DOHH2 (cell line): ENCODE data around the gene MEGF10.

Source experiments
- H3F3A ChIP-seq: fragments of 200-600 bp; sonication (generic), shearing (Covaris generic); 2 replicates; pipeline ENCODE4 v1.6.0; 2016; ENCODE audit warnings: antibody characterized with exemption, mild to moderate bottlenecking; ENCODE audit not compliant: control insufficient read depth, insufficient read depth
- H3K27ac ChIP-seq: fragments of 200-600 bp; sonication (generic); 2 replicates; pipeline ENCODE4 v1.5.1; 2014; ENCODE audit warnings: low read depth, mild to moderate bottlenecking, low read length, moderate library complexity
- H3K27me3 ChIP-seq: fragments of 200-600 bp; sonication (generic); 2 replicates; pipeline ENCODE4 v1.6.1; 2014; ENCODE audit warnings: mild to moderate bottlenecking, low read length, mixed read lengths; ENCODE audit not compliant: control insufficient read depth
- H3K36me3 ChIP-seq: fragments of 200-600 bp; sonication (generic); 2 replicates; pipeline ENCODE4 v1.6.1; 2014; ENCODE audit warnings: mild to moderate bottlenecking, low read length, moderate library complexity, mixed read lengths; ENCODE audit not compliant: control insufficient read depth
- H3K4me1 ChIP-seq: fragments of 200-600 bp; sonication (generic); 2 replicates; pipeline ENCODE4 v1.6.1; 2014; ENCODE audit warnings: mild to moderate bottlenecking, low read length, mixed read lengths; ENCODE audit not compliant: control insufficient read depth
- H3K4me2 ChIP-seq: fragments of 200-600 bp; sonication (generic); 2 replicates; pipeline ENCODE4 v1.6.0; 2014; ENCODE audit warnings: mild to moderate bottlenecking, low read length, moderate library complexity
- H3K4me3 ChIP-seq: fragments of 200-600 bp; sonication (generic); 2 replicates; pipeline ENCODE4 v1.5.1; 2014; ENCODE audit warnings: mild to moderate bottlenecking, low read length, mixed read lengths
- H3K79me2 ChIP-seq: fragments of 200-600 bp; sonication (generic); 2 replicates; pipeline ENCODE4 v1.6.1; 2014; ENCODE audit warnings: mild to moderate bottlenecking, low read length, mixed read lengths; ENCODE audit not compliant: control insufficient read depth
- H3K9me2 ChIP-seq: fragments of 200-600 bp; sonication (generic); replicated peaks from 2 replicates; pipeline ENCODE4 v1.6.1; 2014; ENCODE audit warnings: mild to moderate bottlenecking, low read length, mixed read lengths; ENCODE audit not compliant: control insufficient read depth
- H3K9me3 ChIP-seq: fragments of 200-600 bp; sonication (generic); 2 replicates; pipeline ENCODE4 v1.6.1; 2014; ENCODE audit warnings: antibody characterized with exemption, low read length, mixed read lengths; ENCODE audit not compliant: control insufficient read depth, insufficient read depth
- H4K20me1 ChIP-seq: fragments of 200-600 bp; sonication (generic); 2 replicates; pipeline ENCODE4 v1.6.0; 2014; ENCODE audit warnings: low read depth, mild to moderate bottlenecking, antibody characterized with exemption, low read length, moderate library complexity; ENCODE audit not compliant: control insufficient read depth, insufficient read depth
- EZH2phosphoT487 ChIP-seq: fragments of 200-600 bp; sonication (generic); IDR thresholded peaks from 2 replicates; pipeline ENCODE4 v1.6.1; 2017; ENCODE audit warnings: borderline replicate concordance, mild to moderate bottlenecking, antibody characterized with exemption, low read length, moderate library complexity, mixed read lengths
- TF ChIP-seq, protein P1 (sequence below): fragments of 200-600 bp; sonication (generic); IDR thresholded peaks from one replicate; pipeline ENCODE4 v1.5.1; 2014; ENCODE audit warnings: antibody characterized with exemption, mild to moderate bottlenecking, low read depth, low read length; ENCODE audit not compliant: poor library complexity, severe bottlenecking

MEGF10 gene

GRCh38 chr5:127451096-127451495 is 160.5 kb downstream of the MEGF10 start:
- Histone ChIP-seq H3K9me2 (no peaks in the 10 kb centered on the region), H3K27ac (no peak overlapping the region), H3K36me3 (no peaks in the 10 kb centered on the region), H3K4me1 (no peaks in the 10 kb centered on the region), H3K4me3 (no peak overlapping the region), H3F3A (no peaks in the 10 kb centered on the region), H4K20me1 (no peaks in the 10 kb centered on the region), H3K4me2 (no peak overlapping the region), H3K79me2 (no peaks in the 10 kb centered on the region), H3K27me3 (0 out of 2 replicates have a peak, but pooled peaks cover 4% of the 10 kb centered on the region), H3K9me3 (no peaks in the 10 kb centered on the region)
- no peak for TF ChIP-seq EZH2phosphoT487
- TF ChIP-seq, protein P1, sequence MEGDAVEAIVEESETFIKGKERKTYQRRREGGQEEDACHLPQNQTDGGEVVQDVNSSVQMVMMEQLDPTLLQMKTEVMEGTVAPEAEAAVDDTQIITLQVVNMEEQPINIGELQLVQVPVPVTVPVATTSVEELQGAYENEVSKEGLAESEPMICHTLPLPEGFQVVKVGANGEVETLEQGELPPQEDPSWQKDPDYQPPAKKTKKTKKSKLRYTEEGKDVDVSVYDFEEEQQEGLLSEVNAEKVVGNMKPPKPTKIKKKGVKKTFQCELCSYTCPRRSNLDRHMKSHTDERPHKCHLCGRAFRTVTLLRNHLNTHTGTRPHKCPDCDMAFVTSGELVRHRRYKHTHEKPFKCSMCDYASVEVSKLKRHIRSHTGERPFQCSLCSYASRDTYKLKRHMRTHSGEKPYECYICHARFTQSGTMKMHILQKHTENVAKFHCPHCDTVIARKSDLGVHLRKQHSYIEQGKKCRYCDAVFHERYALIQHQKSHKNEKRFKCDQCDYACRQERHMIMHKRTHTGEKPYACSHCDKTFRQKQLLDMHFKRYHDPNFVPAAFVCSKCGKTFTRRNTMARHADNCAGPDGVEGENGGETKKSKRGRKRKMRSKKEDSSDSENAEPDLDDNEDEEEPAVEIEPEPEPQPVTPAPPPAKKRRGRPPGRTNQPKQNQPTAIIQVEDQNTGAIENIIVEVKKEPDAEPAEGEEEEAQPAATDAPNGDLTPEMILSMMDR: no peak

GRCh38 chr5:127452626-127453025 is 162.0 kb downstream of the MEGF10 start:
- no peak overlapping the region for H3K27ac ChIP-seq
- no peaks in the 10 kb centered on the region for H3K4me1 ChIP-seq
- H3K79me2 ChIP-seq: no peaks in the 10 kb centered on the region
- no peaks in the 10 kb centered on the region for H3F3A ChIP-seq
- H3K9me2 ChIP-seq: no peaks in the 10 kb centered on the region
- no peak overlapping the region for H3K4me2 ChIP-seq
- no peak overlapping the region for H3K4me3 ChIP-seq
- no peaks in the 10 kb centered on the region for H4K20me1 ChIP-seq
- TF ChIP-seq, protein P1: no peak
- H3K36me3 ChIP-seq: no peaks in the 10 kb centered on the region
- 0 out of 2 replicates have a peak, but pooled peaks cover 4% of the 10 kb centered on the region for H3K27me3 ChIP-seq
- H3K9me3 ChIP-seq: no peaks in the 10 kb centered on the region

DNA sequence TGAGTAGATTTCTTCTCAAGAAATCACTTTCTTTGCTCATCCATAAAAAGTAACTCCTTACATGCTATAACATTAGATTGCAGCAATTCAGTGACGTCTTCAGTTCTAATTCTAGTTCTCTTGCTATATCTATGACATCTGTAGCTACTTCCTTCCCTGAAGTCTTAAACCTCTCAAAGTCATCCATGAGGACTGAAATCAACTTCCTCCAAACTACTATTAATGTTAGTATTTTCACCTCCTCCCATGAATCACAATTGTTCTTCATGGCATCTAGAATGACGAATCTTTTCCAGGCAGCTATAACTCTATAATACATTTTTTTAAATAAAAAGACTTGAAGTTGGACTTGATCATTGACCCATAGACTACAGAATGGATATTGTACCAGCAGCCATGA is 180.6 kb downstream of the MEGF10 start:
- Histone ChIP-seq H3K27ac (no peak overlapping the region), H3F3A (no peaks in the 10 kb centered on the region), H3K4me1 (no peaks in the 10 kb centered on the region), H3K9me2 (no peaks in the 10 kb centered on the region), H3K9me3 (no peaks in the 10 kb centered on the region), H3K4me3 (no peak overlapping the region), H3K4me2 (no peak overlapping the region), H3K27me3 (peaks cover 4% of the 10 kb centered on the region; the same call in 1 of the 2 replicates), H3K79me2 (no peaks in the 10 kb centered on the region), H4K20me1 (no peaks in the 10 kb centered on the region), H3K36me3 (no peaks in the 10 kb centered on the region)
- TF ChIP-seq EZH2phosphoT487: no peak
- TF ChIP-seq, protein P1: no peak

GRCh38 chr5:127472700-127473099 is 182.1 kb downstream of the MEGF10 start:
- H3K9me3 ChIP-seq: no peaks in the 10 kb centered on the region
- no peak overlapping the region for H3K4me3 ChIP-seq

More at GRCh38 chr5:127472700-127473099, 182.1 kb downstream of the MEGF10 start:
- Histone ChIP-seq H3K9me2 (no peaks in the 10 kb centered on the region), H3K4me1 (no peaks in the 10 kb centered on the region), H3K79me2 (no peaks in the 10 kb centered on the region), H4K20me1 (no peaks in the 10 kb centered on the region), H3K4me2 (no peak overlapping the region), H3K27me3 (peaks cover 4% of the 10 kb centered on the region; the same call in 1 of the 2 replicates), H3K36me3 (no peaks in the 10 kb centered on the region), H3F3A (no peaks in the 10 kb centered on the region), H3K27ac (no peak overlapping the region)
- no peak for TF ChIP-seq EZH2phosphoT487
- TF ChIP-seq, protein P1: no peak
